HG03571 (cell line): Measurements from ENCODE around the gene GMPPB.

ENCODE experiments used
- ATAC-seq: cut with Tn5 transposase; IDR thresholded peaks from one replicate; pipeline ENCODE4 v1.9.1; 2021; ENCODE audit not compliant: unreplicated experiment

GMPPB gene

DNA sequence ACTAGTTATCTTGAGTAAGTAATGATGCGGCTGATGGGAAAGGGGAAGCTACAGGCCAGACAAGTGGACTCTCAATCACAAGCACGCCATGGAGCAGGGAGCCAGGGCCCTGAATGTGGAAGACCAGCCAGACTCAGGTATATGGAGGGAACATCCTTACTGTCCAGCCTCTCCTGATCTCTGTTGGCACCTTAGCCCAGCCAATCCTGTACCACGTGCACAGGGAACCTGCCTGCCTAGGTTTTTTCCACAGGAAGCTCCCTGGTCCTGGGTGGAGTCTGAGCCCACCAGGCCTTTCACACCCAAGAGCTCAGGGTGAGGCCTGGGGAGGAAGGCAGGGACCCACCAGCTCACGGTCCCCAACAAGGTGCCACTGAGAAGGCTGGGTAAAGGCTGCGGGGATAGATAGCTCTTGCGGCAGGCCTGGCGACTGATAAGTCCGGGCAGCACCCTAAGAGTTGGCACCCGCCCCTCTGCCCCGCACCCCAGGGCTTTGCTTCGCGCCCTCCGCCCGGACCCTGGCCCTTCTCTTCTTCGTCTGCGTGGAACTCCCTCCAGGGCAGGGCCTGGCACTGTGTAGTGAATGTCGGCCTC is 50.5 kb downstream of the GMPPB start:
- no peak for ATAC-seq

DNA sequence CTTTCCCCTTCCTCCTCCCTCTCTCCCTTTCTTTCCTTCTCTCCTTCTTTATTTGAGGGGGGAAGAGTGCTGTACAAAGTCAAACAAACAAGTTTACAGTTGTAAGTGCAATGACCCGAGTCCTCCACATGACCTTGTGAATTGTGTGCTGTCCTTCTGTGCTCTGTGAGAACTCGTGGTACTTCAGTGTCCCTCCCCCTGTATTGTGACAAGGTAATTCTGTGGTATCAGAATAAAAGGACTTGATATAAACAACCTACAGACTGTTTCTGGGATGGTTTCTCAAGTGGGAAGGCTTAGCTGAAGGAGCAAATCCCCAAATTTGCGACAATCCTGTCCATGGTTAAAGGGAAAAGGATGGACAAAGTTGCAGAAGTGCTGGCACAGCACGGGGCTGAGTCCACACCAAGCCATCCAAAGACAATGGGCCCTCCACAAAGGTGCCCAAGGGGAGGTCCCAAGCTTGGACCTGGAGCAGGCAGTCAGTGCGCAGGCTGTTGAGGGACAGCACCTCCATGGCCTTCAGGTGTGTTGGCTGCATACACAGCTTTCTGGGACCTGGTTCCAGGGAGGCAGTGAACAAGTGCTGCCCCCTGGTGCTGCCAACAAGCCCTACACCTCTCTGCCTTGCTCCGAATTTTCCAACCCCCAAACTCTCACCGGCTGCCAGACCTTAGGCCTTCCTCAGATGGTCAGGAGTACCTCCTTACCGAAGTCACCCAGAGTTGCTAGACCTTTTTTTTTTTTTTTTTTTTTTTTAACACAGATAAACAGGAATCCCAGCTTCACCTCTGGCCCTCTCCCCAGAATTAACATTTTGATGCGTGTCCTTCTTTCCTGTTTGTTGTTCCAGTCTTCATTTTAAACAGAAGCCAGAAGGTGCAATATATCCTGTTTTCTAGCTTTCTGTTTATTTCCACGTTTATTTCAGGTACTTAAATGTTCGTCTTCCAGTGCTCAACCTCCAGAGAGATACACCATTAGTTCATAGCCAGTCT is 52.2 kb downstream of the GMPPB start:
- no peak for ATAC-seq

DNA sequence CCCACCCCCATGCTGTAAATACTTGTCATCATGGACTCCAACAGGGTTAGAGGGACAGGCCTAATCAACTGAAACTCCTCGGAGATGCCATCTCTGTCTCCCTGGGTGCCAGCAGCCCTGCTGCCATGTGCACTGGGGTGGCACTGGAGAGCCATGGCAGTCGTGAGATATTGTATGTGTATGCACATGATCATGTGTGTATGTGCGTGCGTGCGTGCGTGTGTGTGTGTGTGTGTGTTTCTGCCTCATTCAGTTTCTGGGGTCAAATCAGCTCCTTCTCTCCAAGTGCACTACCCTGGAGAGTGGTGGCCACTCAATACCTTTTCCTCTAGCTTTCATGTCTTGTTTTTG is 52.8 kb downstream of the GMPPB start:
- ATAC-seq = no peak
